Esophagus muscularis mucosa (tissue), 3 donors: ENCODE results near the gene POU3F1.

Experiments
- CTCF ChIP-seq, 3 experiments: fragments of 200-600 bp in 2 of 3; fragments of 450-650 bp in 1 of 3; sonication (generic) in 2 of 3; IDR thresholded peaks; one replicate each; pipeline ENCODE4 v1.5.1; 2017 to 2019; ENCODE audit warnings: antibody characterized with exemption in 3 of 3, mild to moderate bottlenecking in 2 of 3, moderate library complexity in 1 of 3
- POLR2A ChIP-seq: fragments of 450-650 bp; IDR thresholded peaks from one replicate; pipeline ENCODE4 v1.6.1; 2017; ENCODE audit warnings: antibody characterized with exemption, moderate library complexity, mild to moderate bottlenecking, low read depth
- POLR2AphosphoS5 ChIP-seq, 2 donors: sonication (generic); formaldehyde crosslinking; IDR thresholded peaks; one replicate each; pipeline ENCODE4 v1.6.1; 2017; ENCODE audit warnings: antibody characterized with exemption in 2 of 2

GRCh38 chr1:38068980-38069340 is 22.4 kb upstream of the POU3F1 start:
- TF ChIP-seq CTCF (IDR thresholded peaks at IDR 0.05): no peak
- no peak for TF ChIP-seq POLR2A
- TF ChIP-seq POLR2AphosphoS5 (IDR thresholded peaks at IDR 0.05): no peak
